ENCODE data around the gene DIRAS3. TPM values are rescaled to one million over a fixed set of nuclear protein-coding genes. Genes with fewer than 3 reads are reported as not detected.
"Not testable (repeated sequence)": the region's sequence is repeated elsewhere in the genome, so short reads cannot be mapped to it uniquely, and the experiment has no call there.

Gene DIRAS3
- total RNA-seq, 1 donor from 2014 or later, result 1.3 TPM

DNA sequence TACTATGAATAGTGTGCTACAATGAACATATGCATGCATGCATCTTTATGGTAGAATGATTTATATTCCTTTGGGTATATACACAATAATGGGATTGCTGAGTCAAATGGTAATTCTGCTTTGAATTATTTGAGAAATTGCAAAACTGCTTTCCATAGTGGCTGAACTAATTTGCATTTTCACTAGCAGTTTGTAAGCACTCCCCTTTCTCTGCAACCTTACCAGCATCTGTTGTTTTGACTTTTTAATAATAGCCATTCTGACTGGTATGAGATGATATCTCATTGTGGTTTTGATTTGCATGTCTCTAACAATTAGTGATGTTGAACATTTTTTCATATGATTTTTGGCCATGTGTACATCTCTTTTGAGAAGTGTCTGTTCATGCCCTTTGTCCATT, 24.0 kb upstream of the DIRAS3 start:
- Histone ChIP-seq H2AFZ (replicated peaks) (no peak overlapping the region), H3K79me2 (ENCODE audit: low read depth) (no peaks in the 10 kb centered on the region), H3K4me3 (no peak overlapping the region), H3K4me2 (no peak overlapping the region), H4K20me1 (ENCODE audit: low read depth) (no peaks in the 10 kb centered on the region), H3K9ac (no peak overlapping the region), H3K9me3 (ENCODE audit: low read depth) (peaks cover 5% of the 10 kb centered on the region), H3K27me3 (no peaks in the 10 kb centered on the region), H3K27ac (no peak overlapping the region), H3K4me1 (no peaks in the 10 kb centered on the region), H3K36me3 (no peaks in the 10 kb centered on the region), H3F3A (ENCODE audit: low read depth) (no peaks in the 10 kb centered on the region)
- no peak for TF ChIP-seq EZH2 (IDR thresholded peaks at IDR 0.05)
- no peak for TF ChIP-seq EZH2phosphoT487 (IDR thresholded peaks at IDR 0.05)
- Mint-ChIP-seq H3K27ac (no peak overlapping the region), H3K4me1 (no peaks in the 10 kb centered on the region), H3K9me3 (peaks cover 9% of the 10 kb centered on the region), H3K27me3 (ENCODE audit: insufficient read depth, low read depth) (peaks cover 2% of the 10 kb centered on the region), H3K4me3 (no peak overlapping the region), H3K36me3 (peaks cover 2% of the 10 kb centered on the region)
- no peak for DNase-seq (ENCODE audit: low spot score)

DNA sequence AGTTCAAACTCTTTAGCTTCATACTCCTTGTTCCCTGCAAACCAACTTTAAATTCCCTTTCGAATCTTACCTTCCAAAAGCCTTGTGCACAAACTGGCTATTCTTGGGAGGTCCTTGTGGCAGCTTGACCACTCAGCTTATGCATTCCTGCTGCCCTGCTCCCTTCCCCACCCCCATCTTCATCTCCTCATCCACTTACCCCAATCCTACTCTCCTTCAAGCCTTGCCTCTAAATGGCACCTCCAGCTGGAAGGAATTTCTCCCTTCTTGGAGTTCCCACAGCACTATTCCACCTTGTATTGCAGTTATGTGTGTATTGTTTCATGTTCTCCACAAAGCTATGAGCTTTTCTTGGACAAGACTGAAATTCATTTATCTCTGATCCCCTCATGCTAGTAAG, 15.3 kb upstream of the DIRAS3 start:
- Histone ChIP-seq H2AFZ (replicated peaks) (peak overlapping the region; percentile 13), H3K9ac (no peak overlapping the region), H3K27ac (no peak overlapping the region), H3K4me1 (no peaks in the 10 kb centered on the region), H3K4me3 (no peak overlapping the region), H3K79me2 (ENCODE audit: low read depth) (no peaks in the 10 kb centered on the region), H3K9me3 (ENCODE audit: low read depth) (no peaks in the 10 kb centered on the region), H4K20me1 (ENCODE audit: low read depth) (no peaks in the 10 kb centered on the region), H3K4me2 (peak overlapping the region; percentile 2), H3K27me3 (no peaks in the 10 kb centered on the region), H3K36me3 (no peaks in the 10 kb centered on the region), H3F3A (ENCODE audit: low read depth) (no peaks in the 10 kb centered on the region)
- Mint-ChIP-seq H3K27me3 (ENCODE audit: insufficient read depth, low read depth) (no peaks in the 10 kb centered on the region), H3K27ac (no peak overlapping the region), H3K4me1 (no peaks in the 10 kb centered on the region), H3K9me3 (peaks cover 12% of the 10 kb centered on the region), H3K4me3 (no peak overlapping the region), H3K36me3 (no peaks in the 10 kb centered on the region)
- no peak for TF ChIP-seq EZH2 (IDR thresholded peaks at IDR 0.05)
- TF ChIP-seq, protein P1, sequence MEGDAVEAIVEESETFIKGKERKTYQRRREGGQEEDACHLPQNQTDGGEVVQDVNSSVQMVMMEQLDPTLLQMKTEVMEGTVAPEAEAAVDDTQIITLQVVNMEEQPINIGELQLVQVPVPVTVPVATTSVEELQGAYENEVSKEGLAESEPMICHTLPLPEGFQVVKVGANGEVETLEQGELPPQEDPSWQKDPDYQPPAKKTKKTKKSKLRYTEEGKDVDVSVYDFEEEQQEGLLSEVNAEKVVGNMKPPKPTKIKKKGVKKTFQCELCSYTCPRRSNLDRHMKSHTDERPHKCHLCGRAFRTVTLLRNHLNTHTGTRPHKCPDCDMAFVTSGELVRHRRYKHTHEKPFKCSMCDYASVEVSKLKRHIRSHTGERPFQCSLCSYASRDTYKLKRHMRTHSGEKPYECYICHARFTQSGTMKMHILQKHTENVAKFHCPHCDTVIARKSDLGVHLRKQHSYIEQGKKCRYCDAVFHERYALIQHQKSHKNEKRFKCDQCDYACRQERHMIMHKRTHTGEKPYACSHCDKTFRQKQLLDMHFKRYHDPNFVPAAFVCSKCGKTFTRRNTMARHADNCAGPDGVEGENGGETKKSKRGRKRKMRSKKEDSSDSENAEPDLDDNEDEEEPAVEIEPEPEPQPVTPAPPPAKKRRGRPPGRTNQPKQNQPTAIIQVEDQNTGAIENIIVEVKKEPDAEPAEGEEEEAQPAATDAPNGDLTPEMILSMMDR (IDR thresholded peaks at IDR 0.05), result no peak
- TF ChIP-seq EZH2phosphoT487 (IDR thresholded peaks at IDR 0.05), result no peak
- DNase-seq (ENCODE audit: low spot score), result no peak

DNA sequence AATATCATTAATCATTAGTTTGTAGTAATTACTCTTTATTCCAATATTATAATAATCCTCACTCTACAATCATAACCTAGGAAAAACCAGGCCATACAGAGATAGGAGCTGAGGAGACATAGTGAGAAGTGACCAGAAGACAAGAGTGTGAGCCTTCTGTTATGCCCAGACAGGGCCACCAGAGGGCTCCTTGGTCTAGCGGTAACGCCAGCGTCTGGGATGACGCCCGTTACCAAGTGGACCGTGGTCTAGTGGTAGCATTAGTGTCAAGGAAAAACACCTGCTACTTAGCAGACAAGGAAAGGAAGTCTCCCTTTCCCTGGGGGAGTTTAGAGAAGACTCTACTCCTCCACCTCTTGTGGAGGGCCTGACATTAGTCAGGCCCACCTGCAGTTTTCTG, 7.6 kb upstream of the DIRAS3 start:
- not testable (repeated sequence) for H3K27ac Mint-ChIP-seq; H3K36me3 ChIP-seq; H3K4me2 ChIP-seq; H3K27me3 ChIP-seq; H3K4me1 ChIP-seq; H3F3A ChIP-seq (ENCODE audit: low read depth); H3K27ac ChIP-seq; H3K4me3 Mint-ChIP-seq; H3K9ac ChIP-seq; H3K4me3 ChIP-seq; H3K36me3 Mint-ChIP-seq; H4K20me1 ChIP-seq (ENCODE audit: low read depth); H3K9me3 ChIP-seq (ENCODE audit: low read depth); H3K4me1 Mint-ChIP-seq; DNase-seq (ENCODE audit: low spot score); H3K79me2 ChIP-seq (ENCODE audit: low read depth); H3K27me3 Mint-ChIP-seq (ENCODE audit: insufficient read depth, low read depth); H2AFZ ChIP-seq (replicated peaks)
- peaks cover 25% of the 10 kb centered on the region for H3K9me3 Mint-ChIP-seq
- TF ChIP-seq, protein P1 (IDR thresholded peaks at IDR 0.05), result peak; percentile 25

DNA sequence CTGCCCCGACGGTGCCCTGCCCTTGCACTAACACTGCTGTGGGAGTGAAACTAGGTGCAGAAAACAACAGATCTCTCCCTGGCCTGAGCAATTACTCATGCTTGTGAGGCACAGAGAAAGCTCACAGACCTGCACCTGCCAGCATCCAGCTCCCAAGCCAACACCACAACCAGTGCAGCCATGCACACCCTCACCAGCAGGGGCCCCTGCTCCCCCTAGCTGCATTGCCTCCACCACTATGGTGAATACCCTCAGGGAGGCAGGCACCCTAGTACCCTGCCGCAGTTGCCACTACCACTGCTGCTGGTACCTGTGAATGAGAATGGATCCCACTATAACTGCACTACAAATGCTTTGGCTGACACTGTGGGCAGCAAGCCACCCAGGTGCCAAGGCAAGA, 7.1 kb upstream of the DIRAS3 start:
- Histone ChIP-seq H3K4me1 (peaks cover 5% of the 10 kb centered on the region), H3K9me3 (ENCODE audit: low read depth) (peaks cover 3% of the 10 kb centered on the region), H3K27me3 (no peaks in the 10 kb centered on the region), H3K4me3 (no peak overlapping the region), H3K9ac (no peak overlapping the region), H3K27ac (no peak overlapping the region), H2AFZ (replicated peaks) (no peak overlapping the region), H3K4me2 (no peak overlapping the region), H3K79me2 (ENCODE audit: low read depth) (no peaks in the 10 kb centered on the region), H3F3A (ENCODE audit: low read depth) (no peaks in the 10 kb centered on the region), H3K36me3 (no peaks in the 10 kb centered on the region), H4K20me1 (ENCODE audit: low read depth) (no peaks in the 10 kb centered on the region)
- peaks cover 4% of the 10 kb centered on the region for H3K36me3 Mint-ChIP-seq
- peaks cover 2% of the 10 kb centered on the region for H3K27me3 Mint-ChIP-seq (ENCODE audit: insufficient read depth, low read depth)
- H3K4me1 Mint-ChIP-seq, result no peaks in the 10 kb centered on the region
- DNase-seq (ENCODE audit: low spot score), result no peak
- no peak overlapping the region for H3K4me3 Mint-ChIP-seq
- TF ChIP-seq, protein P1 (IDR thresholded peaks at IDR 0.05), result peak; percentile 11
- TF ChIP-seq EZH2phosphoT487 (IDR thresholded peaks at IDR 0.05), result no peak
- peaks cover 24% of the 10 kb centered on the region for H3K9me3 Mint-ChIP-seq
- H3K27ac Mint-ChIP-seq, result no peak overlapping the region

Data from neural progenitor cell (in vitro differentiated cells).